NCI-H1436 treated with DMSO at 0.1 percent for 48 hours (cell line): ENCODE data around the gene SDCCAG8.
A peak's percentile ranks its signal among the peaks of the same experiment; 100 is the strongest.
"Not testable (repeated sequence)": the region's sequence is repeated elsewhere in the genome, so short reads cannot be mapped to it uniquely, and the experiment has no call there.

Experiments used
- DNase-seq: peaks from one replicate; lab custom pipeline; 2025; lab: John Stamatoyannopoulos, UW

SDCCAG8 gene

GRCh38 chr1:243335292-243335691 lies 79.5 kb downstream of the SDCCAG8 start:
- no peak for DNase-seq

GRCh38 chr1:243336163-243336562 lies 80.3 kb downstream of the SDCCAG8 start:
- no peak for DNase-seq

- DNase-seq: not testable (repeated sequence)
Observed at GRCh38 chr1:243338848-243339247, 83.0 kb downstream of the SDCCAG8 start.

GRCh38 chr1:243341074-243341473 lies 85.2 kb downstream of the SDCCAG8 start:
- no peak for DNase-seq

GRCh38 chr1:243343970-243344937 lies 88.4 kb downstream of the SDCCAG8 start:
- peak; percentile 42 for DNase-seq

- DNase-seq: no peak
Observed at GRCh38 chr1:243345205-243345604, 89.4 kb downstream of the SDCCAG8 start.

GRCh38 chr1:243346016-243346415 lies 90.2 kb downstream of the SDCCAG8 start:
- no peak for DNase-seq

- no peak for DNase-seq
Observed at GRCh38 chr1:243346468-243346867, 90.6 kb downstream of the SDCCAG8 start.

GRCh38 chr1:243348331-243348730 lies 92.5 kb downstream of the SDCCAG8 start:
- no peak for DNase-seq

- no peak for DNase-seq
Observed at GRCh38 chr1:243349128-243349527, 93.3 kb downstream of the SDCCAG8 start.

GRCh38 chr1:243351337-243351736 lies 95.5 kb downstream of the SDCCAG8 start:
- no peak for DNase-seq

GRCh38 chr1:243354511-243355153 lies 98.8 kb downstream of the SDCCAG8 start:
- DNase-seq: no peak

- DNase-seq: no peak
Observed at GRCh38 chr1:243363832-243364231, 108.0 kb downstream of the SDCCAG8 start.

- DNase-seq: no peak
Observed at GRCh38 chr1:243364330-243364729, 108.5 kb downstream of the SDCCAG8 start.

GRCh38 chr1:243364866-243365265 lies 109.0 kb downstream of the SDCCAG8 start:
- DNase-seq: no peak

GRCh38 chr1:243367314-243367713 lies 111.5 kb downstream of the SDCCAG8 start:
- no peak for DNase-seq

GRCh38 chr1:243374412-243374811 lies 118.6 kb downstream of the SDCCAG8 start:
- DNase-seq: no peak

- no peak for DNase-seq
Observed at GRCh38 chr1:243375596-243375995, 119.8 kb downstream of the SDCCAG8 start.

- DNase-seq: no peak
Observed at GRCh38 chr1:243378669-243379068, 122.8 kb downstream of the SDCCAG8 start.

- no peak for DNase-seq
Observed at GRCh38 chr1:243379208-243379607, 123.4 kb downstream of the SDCCAG8 start.

- no peak for DNase-seq
Observed at GRCh38 chr1:243379706-243380105, 123.9 kb downstream of the SDCCAG8 start.

- no peak for DNase-seq
Observed at GRCh38 chr1:243388276-243388675, 132.4 kb downstream of the SDCCAG8 start.

- no peak for DNase-seq
Observed at GRCh38 chr1:243390162-243390791, 134.4 kb downstream of the SDCCAG8 start.
